CD4-positive, alpha-beta T cell treated with Interleukin-17A for 4 hours (primary cell): ENCODE results near the gene PDE2A.

Experiments used
- DNase-seq: peaks from one replicate; pipeline ENCODE4 v3.0.0-alpha.2; 2020; ENCODE audit warnings: mixed read lengths

The PDE2A gene

GRCh38 chr11:72634016-72634415 is 40.2 kb downstream of the PDE2A start:
- no peak for DNase-seq

DNA sequence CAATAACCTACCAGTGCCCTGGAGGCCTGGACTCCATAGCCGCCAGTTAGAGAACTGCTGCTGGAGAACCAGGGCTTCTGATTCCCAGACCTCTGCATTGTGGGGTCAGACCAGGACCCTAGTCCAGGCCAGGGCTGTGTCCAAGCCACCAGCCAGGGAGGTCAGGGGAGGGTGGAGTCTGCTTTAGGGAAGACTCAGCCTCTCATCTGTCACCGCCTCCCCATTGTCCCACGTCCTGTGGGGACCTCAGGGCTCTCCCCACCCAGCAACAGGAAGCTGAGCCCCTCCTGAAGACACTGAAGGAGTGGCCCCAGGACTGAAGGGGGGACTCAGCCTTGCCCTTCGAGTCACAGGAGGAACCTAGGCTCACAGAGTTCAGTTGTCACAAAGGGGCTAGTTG is 41.2 kb downstream of the PDE2A start:
- no peak for DNase-seq

DNA sequence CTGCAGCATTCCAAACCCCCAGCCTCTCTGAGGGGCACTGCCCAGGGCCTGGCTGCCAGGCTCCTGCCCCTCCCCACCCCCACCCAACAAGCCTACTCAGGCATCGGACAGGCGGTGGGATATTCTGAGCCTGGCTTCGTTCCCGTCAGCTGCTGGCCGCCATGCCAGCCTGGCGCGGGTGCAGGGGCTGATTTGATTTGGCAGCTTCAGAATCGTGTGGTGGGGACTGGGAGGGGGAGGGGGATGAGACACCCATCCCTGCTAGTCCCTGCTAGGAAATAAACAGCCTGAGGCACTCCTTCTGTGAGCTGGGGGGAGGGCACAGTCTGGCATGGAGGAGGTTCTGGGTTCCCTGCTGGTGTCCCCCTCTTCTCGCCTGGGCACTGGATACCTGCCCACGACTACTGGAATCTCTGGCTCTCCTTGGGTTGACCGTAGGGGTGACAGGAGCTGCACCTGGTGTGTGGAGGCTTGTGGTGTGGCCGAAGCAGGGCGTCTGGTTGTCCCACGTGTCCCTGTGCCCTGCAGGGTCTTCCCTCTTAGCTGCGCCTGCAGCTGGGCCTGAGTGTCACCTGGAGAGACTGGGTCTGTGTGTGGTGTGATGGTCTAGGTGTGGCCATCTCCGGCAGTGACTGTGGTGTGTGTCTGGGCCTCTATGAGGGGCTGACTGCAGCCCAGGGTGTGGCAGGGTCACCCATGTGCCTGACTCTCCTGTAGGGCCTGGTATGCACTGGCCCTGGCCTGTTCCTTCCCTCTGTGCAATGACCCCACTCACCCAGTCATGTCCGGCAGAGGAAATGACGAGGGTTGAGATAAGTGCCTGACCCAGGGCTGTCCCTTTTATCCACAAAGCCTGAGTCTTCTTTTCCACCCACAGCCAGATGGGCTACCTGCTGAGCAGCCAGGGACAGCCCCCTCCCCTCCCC is 42.2 kb downstream of the PDE2A start:
- no peak for DNase-seq

DNA sequence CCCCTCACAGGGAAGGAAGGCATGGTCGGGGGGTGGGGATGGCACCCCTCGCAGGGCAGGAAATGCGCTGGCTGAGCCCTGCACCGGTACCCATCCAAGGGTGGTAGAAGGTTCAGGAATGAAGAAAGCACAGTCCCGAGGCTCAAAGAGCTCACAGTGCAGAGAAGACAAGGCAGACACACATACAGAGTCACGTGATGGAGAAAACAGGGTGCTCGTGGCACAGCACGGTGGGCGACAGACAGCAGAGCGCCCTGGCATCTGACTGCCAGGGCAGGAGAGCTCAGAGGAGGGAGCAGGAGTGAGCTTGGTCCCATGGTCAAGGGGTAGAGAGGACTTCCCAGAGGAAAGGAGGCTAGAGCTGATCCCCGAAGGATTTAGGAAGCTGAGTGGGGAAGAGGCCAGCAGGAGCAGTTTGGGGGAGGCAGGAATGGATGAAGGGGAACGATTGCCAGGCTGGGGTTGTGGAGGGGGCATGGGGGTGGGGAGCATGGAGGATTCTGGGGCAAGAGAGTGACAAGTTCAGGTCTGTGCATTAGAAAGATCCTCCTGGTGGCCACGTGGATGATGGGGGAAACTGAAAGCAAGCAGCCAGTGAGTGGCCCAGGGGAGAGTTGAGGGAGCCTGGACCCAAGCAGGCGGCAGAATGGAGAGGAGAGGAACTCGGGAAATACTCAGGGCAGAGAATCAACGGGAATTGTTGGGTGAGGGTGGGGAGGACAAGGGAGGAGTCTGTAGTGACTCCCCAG is 43.9 kb downstream of the PDE2A start:
- no peak for DNase-seq

GRCh38 chr11:72629266-72629665 is 45.0 kb downstream of the PDE2A start:
- DNase-seq, result no peak

- no peak for DNase-seq
These were observed 46.5 kb downstream of the PDE2A start for GRCh38 chr11:72627594-72628281.

- no peak for DNase-seq
These were observed 47.7 kb downstream of the PDE2A start for GRCh38 chr11:72626414-72626936.

GRCh38 chr11:72625691-72626413 is 48.4 kb downstream of the PDE2A start:
- DNase-seq, result no peak

DNA sequence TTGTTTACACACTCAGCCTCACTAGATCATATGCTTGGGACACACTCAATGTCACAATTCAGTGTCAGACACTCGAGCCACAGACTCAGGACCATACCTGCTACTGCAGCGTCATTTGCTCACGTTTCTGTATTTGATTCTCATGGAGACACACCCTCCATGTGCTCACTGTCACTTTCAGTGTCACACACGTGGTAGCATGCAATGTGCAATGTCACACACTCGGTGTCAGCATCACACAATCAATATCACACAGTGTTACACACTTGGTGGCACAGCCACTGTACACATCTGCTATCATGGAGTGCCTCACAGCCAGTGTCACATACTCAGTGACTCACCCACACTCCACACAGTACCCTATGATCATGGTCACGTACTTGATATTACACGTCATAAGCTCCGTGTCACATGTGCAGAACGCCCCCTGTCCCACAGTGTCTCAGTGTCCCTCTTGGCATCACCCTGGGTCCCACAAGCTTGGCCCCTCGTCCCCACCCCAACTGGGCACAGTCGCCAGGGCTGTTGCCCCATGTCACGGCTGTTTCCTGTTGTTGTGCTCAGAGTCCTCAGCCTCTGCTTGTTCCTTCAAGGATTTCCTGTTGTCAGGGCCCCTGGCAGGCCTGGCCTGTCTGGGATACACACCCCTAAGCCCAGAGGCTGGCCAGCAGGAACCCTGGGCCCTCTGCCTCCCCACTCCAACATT is 49.6 kb downstream of the PDE2A start:
- DNase-seq, result no peak

- no peak for DNase-seq
These were observed 51.2 kb downstream of the PDE2A start for GRCh38 chr11:72623052-72623451.

GRCh38 chr11:72621008-72621610 is 53.1 kb downstream of the PDE2A start:
- peak; percentile 26 for DNase-seq

- no peak for DNase-seq
These were observed 55.4 kb downstream of the PDE2A start for GRCh38 chr11:72618803-72619202.

DNA sequence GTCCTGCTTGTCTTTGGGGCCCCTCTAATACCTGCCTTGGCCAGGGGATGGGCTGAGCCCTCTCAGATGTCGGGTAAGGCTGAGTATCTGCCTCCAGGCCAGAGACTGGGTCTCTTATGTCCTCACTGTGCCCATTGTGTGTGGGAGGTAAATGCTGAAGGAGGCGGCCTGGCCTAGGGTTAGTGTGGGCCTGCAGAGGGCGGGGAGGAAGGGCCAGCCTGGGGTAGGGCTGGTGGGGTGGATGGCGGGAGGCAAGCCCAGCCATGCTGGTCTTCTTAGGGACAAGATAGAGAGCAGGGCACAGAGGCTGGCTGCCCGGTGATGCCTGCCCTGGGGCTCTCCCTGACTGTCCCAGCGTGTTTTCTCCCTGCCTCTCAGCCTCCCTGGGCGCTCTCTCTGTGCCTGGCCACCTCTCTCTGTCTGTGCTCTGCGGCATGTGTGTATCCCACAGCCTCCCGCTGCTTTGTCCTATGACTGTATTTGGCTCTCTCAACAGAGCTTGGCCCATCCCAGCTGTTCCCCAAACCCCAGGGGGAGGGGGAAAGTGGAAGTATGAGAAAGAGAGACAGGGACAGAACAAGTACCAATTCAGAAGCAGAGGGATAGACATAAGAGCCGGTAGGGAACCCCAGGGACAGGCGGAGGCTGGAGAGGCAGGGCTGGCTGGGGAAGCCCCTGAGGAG is 57.0 kb downstream of the PDE2A start:
- no peak for DNase-seq

GRCh38 chr11:72616655-72617054 is 57.6 kb downstream of the PDE2A start:
- DNase-seq, result no peak

DNA sequence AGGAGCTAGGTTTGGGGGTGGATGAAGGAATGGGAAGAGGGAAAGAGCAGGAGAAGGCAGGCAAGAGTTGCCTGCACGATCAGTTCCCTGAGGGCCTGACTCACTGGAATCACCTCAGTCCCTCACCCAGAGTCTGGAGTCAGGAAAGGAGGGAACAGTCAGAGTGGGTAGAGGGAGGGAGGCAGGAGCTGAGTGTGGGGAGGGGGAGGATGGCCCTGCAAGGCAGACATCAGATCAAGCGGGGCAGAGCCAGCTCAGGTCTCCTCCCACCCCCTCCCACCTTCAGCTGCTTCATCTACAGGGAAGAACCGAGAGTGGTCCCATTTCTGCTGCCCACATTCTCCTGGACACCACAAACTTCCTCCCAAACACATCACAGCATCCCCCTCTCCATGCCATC is 58.9 kb downstream of the PDE2A start:
- no peak for DNase-seq

DNA sequence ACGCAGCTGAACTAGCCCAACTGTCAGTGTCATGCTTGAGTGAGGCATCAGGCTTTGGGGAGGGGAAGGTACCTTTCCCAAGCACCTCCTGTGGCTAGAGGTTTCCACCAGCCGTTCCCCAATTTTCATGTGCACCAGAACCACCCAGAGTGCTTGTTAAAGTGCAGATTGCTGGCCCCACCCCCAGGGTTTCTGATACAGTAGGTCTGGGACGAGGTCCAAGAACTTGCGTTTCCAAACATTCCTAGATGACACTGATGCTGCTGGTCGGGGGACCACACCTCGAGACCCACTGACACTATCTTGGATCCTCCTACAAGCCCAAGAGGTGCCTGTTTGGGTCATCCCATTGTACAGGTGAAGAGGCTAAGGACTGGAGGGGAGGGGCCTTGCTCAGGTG is 59.8 kb downstream of the PDE2A start:
- no peak for DNase-seq

DNA sequence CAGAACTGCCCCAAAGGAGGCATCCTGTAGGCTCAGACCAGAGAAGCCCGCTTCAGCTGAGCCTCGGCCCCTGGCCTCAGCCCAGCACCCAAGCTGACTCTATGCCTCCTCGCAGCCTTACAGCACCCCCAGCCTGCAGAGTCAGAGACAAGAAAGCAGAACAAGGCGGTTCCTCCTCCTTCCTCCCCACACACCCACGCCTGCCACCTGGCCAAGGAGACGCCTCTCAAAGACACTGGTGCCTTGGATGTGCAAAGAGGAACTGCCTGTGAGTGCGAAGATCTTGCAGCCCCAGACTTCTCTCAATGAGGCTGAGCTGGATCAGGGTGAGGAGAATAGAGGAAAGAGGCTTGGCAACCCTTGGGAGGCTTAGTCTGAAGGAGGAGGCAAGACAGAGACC is 60.2 kb downstream of the PDE2A start:
- no peak for DNase-seq

- no peak for DNase-seq
These were observed 60.8 kb downstream of the PDE2A start for GRCh38 chr11:72613450-72613849.

DNA sequence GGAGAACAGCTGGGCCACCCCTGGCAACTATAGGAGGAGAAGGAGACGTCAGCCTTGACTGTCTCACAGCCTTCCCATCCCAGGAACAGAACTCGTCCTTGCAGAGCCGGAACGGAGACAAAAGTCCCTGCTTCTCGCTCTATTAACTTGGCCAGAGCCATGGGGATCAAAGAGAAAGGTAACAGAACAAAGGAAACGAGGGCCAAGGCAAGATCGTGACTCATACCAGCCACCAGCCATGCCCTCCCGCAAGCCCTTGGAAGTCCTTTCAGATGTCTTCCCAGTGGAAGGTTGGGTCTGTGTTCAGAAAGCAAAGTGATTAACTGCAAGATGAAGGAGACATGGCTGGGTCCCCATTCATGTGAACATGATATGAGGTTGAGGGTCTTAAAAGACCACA is 64.7 kb downstream of the PDE2A start:
- DNase-seq, result no peak

DNA sequence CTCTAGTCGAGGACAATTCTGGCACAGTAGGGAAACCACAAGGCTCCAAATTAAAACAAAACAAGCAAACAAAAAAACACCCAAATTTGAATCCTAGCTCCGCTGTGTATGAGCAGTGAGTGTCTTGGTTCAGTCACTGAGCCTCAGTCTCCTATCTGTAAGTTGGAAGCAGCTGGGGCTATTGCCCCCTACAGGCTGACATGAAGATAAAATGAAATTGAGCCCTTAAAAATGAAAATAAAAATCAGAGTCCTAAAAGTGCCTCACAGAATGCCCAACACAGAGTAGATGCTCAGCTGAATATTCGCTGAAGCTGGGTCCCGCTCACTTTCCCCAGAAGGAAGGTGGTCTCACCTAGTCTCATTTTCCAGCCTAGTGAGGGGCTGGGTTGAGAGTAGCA is 65.2 kb downstream of the PDE2A start:
- no peak for DNase-seq

- DNase-seq, result no peak
These were observed 66.7 kb downstream of the PDE2A start for GRCh38 chr11:72607496-72607895.
